DOHH2 (cell line): Measurements from ENCODE around the gene GLDN.

Experiments used
- H3F3A ChIP-seq: fragments of 200-600 bp; sonication (generic), shearing (Covaris generic); 2 replicates; pipeline ENCODE4 v1.6.0; 2016; ENCODE audit warnings: antibody characterized with exemption, mild to moderate bottlenecking; ENCODE audit not compliant: control insufficient read depth, insufficient read depth
- H3K27ac ChIP-seq: fragments of 200-600 bp; sonication (generic); 2 replicates; pipeline ENCODE4 v1.5.1; 2014; ENCODE audit warnings: low read depth, mild to moderate bottlenecking, low read length, moderate library complexity
- H3K27me3 ChIP-seq: fragments of 200-600 bp; sonication (generic); 2 replicates; pipeline ENCODE4 v1.6.1; 2014; ENCODE audit warnings: mild to moderate bottlenecking, low read length, mixed read lengths; ENCODE audit not compliant: control insufficient read depth
- H3K36me3 ChIP-seq: fragments of 200-600 bp; sonication (generic); 2 replicates; pipeline ENCODE4 v1.6.1; 2014; ENCODE audit warnings: mild to moderate bottlenecking, low read length, moderate library complexity, mixed read lengths; ENCODE audit not compliant: control insufficient read depth
- H3K4me1 ChIP-seq: fragments of 200-600 bp; sonication (generic); 2 replicates; pipeline ENCODE4 v1.6.1; 2014; ENCODE audit warnings: mild to moderate bottlenecking, low read length, mixed read lengths; ENCODE audit not compliant: control insufficient read depth
- H3K4me2 ChIP-seq: fragments of 200-600 bp; sonication (generic); 2 replicates; pipeline ENCODE4 v1.6.0; 2014; ENCODE audit warnings: mild to moderate bottlenecking, low read length, moderate library complexity
- H3K4me3 ChIP-seq: fragments of 200-600 bp; sonication (generic); 2 replicates; pipeline ENCODE4 v1.5.1; 2014; ENCODE audit warnings: mild to moderate bottlenecking, low read length, mixed read lengths
- H3K79me2 ChIP-seq: fragments of 200-600 bp; sonication (generic); 2 replicates; pipeline ENCODE4 v1.6.1; 2014; ENCODE audit warnings: mild to moderate bottlenecking, low read length, mixed read lengths; ENCODE audit not compliant: control insufficient read depth
- H3K9me2 ChIP-seq: fragments of 200-600 bp; sonication (generic); replicated peaks from 2 replicates; pipeline ENCODE4 v1.6.1; 2014; ENCODE audit warnings: mild to moderate bottlenecking, low read length, mixed read lengths; ENCODE audit not compliant: control insufficient read depth
- H3K9me3 ChIP-seq: fragments of 200-600 bp; sonication (generic); 2 replicates; pipeline ENCODE4 v1.6.1; 2014; ENCODE audit warnings: antibody characterized with exemption, low read length, mixed read lengths; ENCODE audit not compliant: control insufficient read depth, insufficient read depth
- H4K20me1 ChIP-seq: fragments of 200-600 bp; sonication (generic); 2 replicates; pipeline ENCODE4 v1.6.0; 2014; ENCODE audit warnings: low read depth, mild to moderate bottlenecking, antibody characterized with exemption, low read length, moderate library complexity; ENCODE audit not compliant: control insufficient read depth, insufficient read depth
- CTCF ChIP-seq: fragments of 200-600 bp; sonication (generic); IDR thresholded peaks from one replicate; pipeline ENCODE4 v1.5.1; 2014; ENCODE audit warnings: antibody characterized with exemption, mild to moderate bottlenecking, low read depth, low read length; ENCODE audit not compliant: poor library complexity, severe bottlenecking
- EZH2phosphoT487 ChIP-seq: fragments of 200-600 bp; sonication (generic); IDR thresholded peaks from 2 replicates; pipeline ENCODE4 v1.6.1; 2017; ENCODE audit warnings: borderline replicate concordance, mild to moderate bottlenecking, antibody characterized with exemption, low read length, moderate library complexity, mixed read lengths

The GLDN gene

GRCh38 chr15:51382787-51383186 is 41.3 kb downstream of the GLDN start:
- peak; percentile 48 for TF ChIP-seq CTCF
- TF ChIP-seq EZH2phosphoT487: no peak
- no peak overlapping the region for H3K4me2 ChIP-seq
- H3K27me3 ChIP-seq: 0 out of 2 replicates have a peak, but pooled peaks cover 2% of the 10 kb centered on the region
- no peaks in the 10 kb centered on the region for H3K9me2 ChIP-seq
- no peak overlapping the region for H3K27ac ChIP-seq
- no peaks in the 10 kb centered on the region for H3K79me2 ChIP-seq
- no peak overlapping the region for H3K4me3 ChIP-seq
- H3K36me3 ChIP-seq: no peaks in the 10 kb centered on the region
- no peaks in the 10 kb centered on the region for H4K20me1 ChIP-seq
- H3K4me1 ChIP-seq: no peaks in the 10 kb centered on the region
- no peaks in the 10 kb centered on the region for H3K9me3 ChIP-seq
- no peaks in the 10 kb centered on the region for H3F3A ChIP-seq

- H3K4me3 ChIP-seq: no peak overlapping the region
- H4K20me1 ChIP-seq: no peaks in the 10 kb centered on the region
- no peaks in the 10 kb centered on the region for H3K36me3 ChIP-seq
- H3K4me2 ChIP-seq: no peak overlapping the region
- no peaks in the 10 kb centered on the region for H3K4me1 ChIP-seq
- no peaks in the 10 kb centered on the region for H3K79me2 ChIP-seq
- H3F3A ChIP-seq: no peaks in the 10 kb centered on the region
- H3K9me3 ChIP-seq: no peaks in the 10 kb centered on the region
- TF ChIP-seq EZH2phosphoT487 (no peak), CTCF (no peak)
- H3K27ac ChIP-seq: no peak overlapping the region
- H3K27me3 ChIP-seq: 0 out of 2 replicates have a peak, but pooled peaks cover 2% of the 10 kb centered on the region
- H3K9me2 ChIP-seq: no peaks in the 10 kb centered on the region
These were observed 44.6 kb downstream of the GLDN start for GRCh38 chr15:51386029-51386428.

GRCh38 chr15:51386486-51386885 is 45.0 kb downstream of the GLDN start:
- TF ChIP-seq CTCF (no peak), EZH2phosphoT487 (no peak)
- H3K9me2 ChIP-seq: no peaks in the 10 kb centered on the region
- H3F3A ChIP-seq: no peaks in the 10 kb centered on the region
- H4K20me1 ChIP-seq: no peaks in the 10 kb centered on the region
- no peaks in the 10 kb centered on the region for H3K9me3 ChIP-seq
- no peak overlapping the region for H3K27ac ChIP-seq
- H3K79me2 ChIP-seq: no peaks in the 10 kb centered on the region
- H3K4me1 ChIP-seq: no peaks in the 10 kb centered on the region
- H3K4me3 ChIP-seq: no peak overlapping the region
- H3K36me3 ChIP-seq: no peaks in the 10 kb centered on the region
- H3K4me2 ChIP-seq: no peak overlapping the region
- H3K27me3 ChIP-seq: 0 out of 2 replicates have a peak, but pooled peaks cover 2% of the 10 kb centered on the region
